ENCODE data around the gene WDR36. TPM values are rescaled to one million over a fixed set of nuclear protein-coding genes. Genes with fewer than 3 reads are reported as not detected.
A peak's percentile ranks its signal among the peaks of the same experiment; 100 is the strongest.

The WDR36 gene
- polyA plus RNA-seq, 1 of the 3 experiments (the other 2 are of a cell fraction) = 6.7 TPM

DNA sequence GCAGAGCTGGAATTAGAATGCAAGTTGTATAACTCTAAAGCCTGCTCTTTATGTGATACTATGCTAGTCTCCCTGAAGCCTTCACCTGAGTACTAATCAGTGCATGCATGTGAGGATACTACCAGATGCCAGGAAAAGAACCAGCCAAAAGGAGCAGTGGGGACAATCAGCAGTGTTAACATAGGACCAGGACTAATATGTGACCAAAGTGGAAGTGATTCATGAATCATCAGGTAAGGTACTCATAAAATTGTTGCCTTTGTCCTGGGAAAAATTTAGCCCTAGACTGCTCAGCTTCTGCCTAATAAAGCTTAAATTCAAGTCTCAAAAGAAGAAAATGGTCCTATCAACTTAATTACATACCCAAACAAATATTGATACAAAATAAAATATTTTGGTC, 34.1 kb upstream of the WDR36 start (continued):
- TF ChIP-seq, protein P1, sequence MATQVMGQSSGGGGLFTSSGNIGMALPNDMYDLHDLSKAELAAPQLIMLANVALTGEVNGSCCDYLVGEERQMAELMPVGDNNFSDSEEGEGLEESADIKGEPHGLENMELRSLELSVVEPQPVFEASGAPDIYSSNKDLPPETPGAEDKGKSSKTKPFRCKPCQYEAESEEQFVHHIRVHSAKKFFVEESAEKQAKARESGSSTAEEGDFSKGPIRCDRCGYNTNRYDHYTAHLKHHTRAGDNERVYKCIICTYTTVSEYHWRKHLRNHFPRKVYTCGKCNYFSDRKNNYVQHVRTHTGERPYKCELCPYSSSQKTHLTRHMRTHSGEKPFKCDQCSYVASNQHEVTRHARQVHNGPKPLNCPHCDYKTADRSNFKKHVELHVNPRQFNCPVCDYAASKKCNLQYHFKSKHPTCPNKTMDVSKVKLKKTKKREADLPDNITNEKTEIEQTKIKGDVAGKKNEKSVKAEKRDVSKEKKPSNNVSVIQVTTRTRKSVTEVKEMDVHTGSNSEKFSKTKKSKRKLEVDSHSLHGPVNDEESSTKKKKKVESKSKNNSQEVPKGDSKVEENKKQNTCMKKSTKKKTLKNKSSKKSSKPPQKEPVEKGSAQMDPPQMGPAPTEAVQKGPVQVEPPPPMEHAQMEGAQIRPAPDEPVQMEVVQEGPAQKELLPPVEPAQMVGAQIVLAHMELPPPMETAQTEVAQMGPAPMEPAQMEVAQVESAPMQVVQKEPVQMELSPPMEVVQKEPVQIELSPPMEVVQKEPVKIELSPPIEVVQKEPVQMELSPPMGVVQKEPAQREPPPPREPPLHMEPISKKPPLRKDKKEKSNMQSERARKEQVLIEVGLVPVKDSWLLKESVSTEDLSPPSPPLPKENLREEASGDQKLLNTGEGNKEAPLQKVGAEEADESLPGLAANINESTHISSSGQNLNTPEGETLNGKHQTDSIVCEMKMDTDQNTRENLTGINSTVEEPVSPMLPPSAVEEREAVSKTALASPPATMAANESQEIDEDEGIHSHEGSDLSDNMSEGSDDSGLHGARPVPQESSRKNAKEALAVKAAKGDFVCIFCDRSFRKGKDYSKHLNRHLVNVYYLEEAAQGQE (IDR thresholded peaks at IDR 0.05; ENCODE audit: low read depth, low read length) = no peak
- TF ChIP-seq MEF2A (IDR thresholded peaks at IDR 0.05; ENCODE audit: borderline replicate concordance, low read depth) = no peak
- TF ChIP-seq SIN3A (IDR thresholded peaks at IDR 0.05; ENCODE audit: borderline replicate concordance, low read depth, low read length) = no peak
- TF ChIP-seq RFX5 (IDR thresholded peaks at IDR 0.05; ENCODE audit: low read length) = no peak

DNA sequence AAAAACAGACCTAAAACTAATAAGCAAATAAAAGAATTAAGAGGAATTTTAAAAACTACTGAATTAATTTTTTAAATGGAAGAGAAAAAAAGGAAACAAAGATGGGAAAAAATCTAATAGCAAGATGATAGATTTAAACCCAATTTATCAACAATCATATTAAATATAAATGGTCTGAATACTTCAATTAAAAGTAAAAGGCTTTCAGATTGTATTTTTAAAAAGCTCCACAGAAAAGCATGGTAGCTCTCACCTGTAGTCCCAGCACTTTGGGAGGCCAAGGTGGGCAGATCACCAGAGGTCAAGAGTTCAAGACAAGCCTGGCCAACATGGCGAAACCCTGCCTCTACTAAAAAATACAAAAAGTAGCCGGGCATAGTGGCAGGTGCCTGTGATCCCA, 32.0 kb upstream of the WDR36 start:
- WGBS (ENCODE audit: low lambda C conversion rate) = 91% methylated on average over 2 of the region's 2 CpGs
- H3K4me3 ChIP-seq (ENCODE audit: low read depth in 2 of 2, low read length in 1 of 2) = no peak overlapping the region
- no peaks in the 10 kb centered on the region for H3K27me3 ChIP-seq (ENCODE audit: insufficient read depth)
- no peak overlapping the region for H2AFZ ChIP-seq (ENCODE audit: low read depth)
- H3F3A ChIP-seq (replicated peaks; ENCODE audit: insufficient read depth) = peaks cover 10% of the 10 kb centered on the region
- no peak for DNase-seq
- CTCF ChIA-PET = no interaction called here
- TF ChIP-seq MEF2A (IDR thresholded peaks at IDR 0.05; ENCODE audit: borderline replicate concordance, low read depth) = no peak
- TF ChIP-seq, protein P2, sequence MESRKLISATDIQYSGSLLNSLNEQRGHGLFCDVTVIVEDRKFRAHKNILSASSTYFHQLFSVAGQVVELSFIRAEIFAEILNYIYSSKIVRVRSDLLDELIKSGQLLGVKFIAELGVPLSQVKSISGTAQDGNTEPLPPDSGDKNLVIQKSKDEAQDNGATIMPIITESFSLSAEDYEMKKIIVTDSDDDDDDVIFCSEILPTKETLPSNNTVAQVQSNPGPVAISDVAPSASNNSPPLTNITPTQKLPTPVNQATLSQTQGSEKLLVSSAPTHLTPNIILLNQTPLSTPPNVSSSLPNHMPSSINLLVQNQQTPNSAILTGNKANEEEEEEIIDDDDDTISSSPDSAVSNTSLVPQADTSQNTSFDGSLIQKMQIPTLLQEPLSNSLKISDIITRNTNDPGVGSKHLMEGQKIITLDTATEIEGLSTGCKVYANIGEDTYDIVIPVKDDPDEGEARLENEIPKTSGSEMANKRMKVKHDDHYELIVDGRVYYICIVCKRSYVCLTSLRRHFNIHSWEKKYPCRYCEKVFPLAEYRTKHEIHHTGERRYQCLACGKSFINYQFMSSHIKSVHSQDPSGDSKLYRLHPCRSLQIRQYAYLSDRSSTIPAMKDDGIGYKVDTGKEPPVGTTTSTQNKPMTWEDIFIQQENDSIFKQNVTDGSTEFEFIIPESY (IDR thresholded peaks at IDR 0.05; ENCODE audit: borderline replicate concordance, low read depth) = no peak
- TF ChIP-seq, protein P3, sequence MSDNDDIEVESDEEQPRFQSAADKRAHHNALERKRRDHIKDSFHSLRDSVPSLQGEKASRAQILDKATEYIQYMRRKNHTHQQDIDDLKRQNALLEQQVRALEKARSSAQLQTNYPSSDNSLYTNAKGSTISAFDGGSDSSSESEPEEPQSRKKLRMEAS (IDR thresholded peaks at IDR 0.05; ENCODE audit: low read depth) = no peak
- no peak for TF ChIP-seq JUND (IDR thresholded peaks at IDR 0.05)
- POLR2A ChIA-PET = no interaction called here
- peaks cover 3% of the 10 kb centered on the region; the same call in 1 of the 2 replicates for H3K9me3 ChIP-seq
- no peak overlapping the region for H3K27ac ChIP-seq (ENCODE audit: low read depth in 2 of 2, low read length in 1 of 2)
- H3K4me1 ChIP-seq (ENCODE audit: control insufficient read depth in 1 of 2, insufficient read depth in 2 of 2, low read depth in 1 of 2, low read length in 1 of 2) = no peaks in the 10 kb centered on the region; a peak in 1 of 4 replicates
- H3K9ac ChIP-seq = no peak overlapping the region
- H3K79me2 ChIP-seq (ENCODE audit: insufficient read depth) = no peaks in the 10 kb centered on the region; the same call in 1 of the 2 replicates
- H3K9me2 ChIP-seq = no peaks in the 10 kb centered on the region
- H3K36me3 ChIP-seq (replicated peaks in 1 of 2; ENCODE audit: control insufficient read depth in 1 of 2, insufficient read depth in 2 of 2, low read length in 1 of 2) = no peaks in the 10 kb centered on the region
- no peak overlapping the region for H3K4me2 ChIP-seq
- H4K20me1 ChIP-seq (ENCODE audit: insufficient read depth) = no peaks in the 10 kb centered on the region

DNA sequence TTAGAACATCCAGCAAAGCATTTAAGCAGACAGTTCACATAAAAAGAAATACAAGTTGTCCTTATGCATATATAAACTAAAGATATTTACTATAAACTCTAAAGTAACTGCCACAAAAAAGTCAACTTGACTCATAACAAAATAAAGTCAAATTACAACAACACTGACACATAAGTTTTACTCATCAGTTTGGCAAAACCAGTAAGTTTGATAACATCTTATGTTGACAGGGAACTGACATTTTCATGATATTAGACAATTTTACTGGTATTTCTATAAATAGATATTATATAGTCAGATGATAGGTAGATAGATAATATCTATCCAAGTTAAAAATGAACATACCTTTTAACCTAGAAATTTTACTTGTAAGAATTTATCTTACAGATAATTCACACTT, 30.5 kb upstream of the WDR36 start:
- POLR2A ChIA-PET = no interaction called here
- Histone ChIP-seq H3K27ac (ENCODE audit: low read depth in 2 of 2, low read length in 1 of 2) (peak overlapping the region in 1 of 2 experiments; percentile 38; a peak in 2 of 4 replicates), H3K4me2 (peak overlapping the region; percentile 28; the same call in 1 of the 2 replicates)
- TF ChIP-seq, protein P4, sequence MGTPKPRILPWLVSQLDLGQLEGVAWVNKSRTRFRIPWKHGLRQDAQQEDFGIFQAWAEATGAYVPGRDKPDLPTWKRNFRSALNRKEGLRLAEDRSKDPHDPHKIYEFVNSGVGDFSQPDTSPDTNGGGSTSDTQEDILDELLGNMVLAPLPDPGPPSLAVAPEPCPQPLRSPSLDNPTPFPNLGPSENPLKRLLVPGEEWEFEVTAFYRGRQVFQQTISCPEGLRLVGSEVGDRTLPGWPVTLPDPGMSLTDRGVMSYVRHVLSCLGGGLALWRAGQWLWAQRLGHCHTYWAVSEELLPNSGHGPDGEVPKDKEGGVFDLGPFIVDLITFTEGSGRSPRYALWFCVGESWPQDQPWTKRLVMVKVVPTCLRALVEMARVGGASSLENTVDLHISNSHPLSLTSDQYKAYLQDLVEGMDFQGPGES (IDR thresholded peaks at IDR 0.05; ENCODE audit: low read depth, low read length) = no peak
- TF ChIP-seq TEAD4 (IDR thresholded peaks at IDR 0.05; ENCODE audit: borderline replicate concordance, insufficient read depth) (peak; percentile 58; the same call in 1 of the 2 replicates), FOXM1 (IDR thresholded peaks at IDR 0.05; ENCODE audit: low read depth) (no peak), GABPA (IDR thresholded peaks at IDR 0.05; ENCODE audit: low read depth) (no peak), NFIC (IDR thresholded peaks at IDR 0.05; ENCODE audit: borderline replicate concordance) (peak; percentile 78), TCF12 (IDR thresholded peaks at IDR 0.05) (peak; percentile 88), FOSL2 (IDR thresholded peaks at IDR 0.05; ENCODE audit: borderline replicate concordance, low read depth) (peak; percentile 53; the same call in 1 of the 2 replicates), MEF2A (IDR thresholded peaks at IDR 0.05; ENCODE audit: borderline replicate concordance, low read depth) (peak; percentile 91)
- TF ChIP-seq, protein P5, sequence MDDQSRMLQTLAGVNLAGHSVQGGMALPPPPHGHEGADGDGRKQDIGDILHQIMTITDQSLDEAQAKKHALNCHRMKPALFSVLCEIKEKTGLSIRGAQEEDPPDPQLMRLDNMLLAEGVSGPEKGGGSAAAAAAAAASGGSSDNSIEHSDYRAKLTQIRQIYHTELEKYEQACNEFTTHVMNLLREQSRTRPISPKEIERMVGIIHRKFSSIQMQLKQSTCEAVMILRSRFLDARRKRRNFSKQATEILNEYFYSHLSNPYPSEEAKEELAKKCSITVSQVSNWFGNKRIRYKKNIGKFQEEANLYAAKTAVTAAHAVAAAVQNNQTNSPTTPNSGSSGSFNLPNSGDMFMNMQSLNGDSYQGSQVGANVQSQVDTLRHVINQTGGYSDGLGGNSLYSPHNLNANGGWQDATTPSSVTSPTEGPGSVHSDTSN (IDR thresholded peaks at IDR 0.05) = peak; percentile 85
- TF ChIP-seq, protein P2 (IDR thresholded peaks at IDR 0.05; ENCODE audit: borderline replicate concordance, low read depth) = peak; percentile 20; the same call in 1 of the 2 replicates

More for the DNA sequence above, 30.5 kb upstream of the WDR36 start:
- Histone ChIP-seq H3F3A (replicated peaks; ENCODE audit: insufficient read depth) (peaks cover 10% of the 10 kb centered on the region), H3K9me3 (peaks cover 3% of the 10 kb centered on the region; the same call in 1 of the 2 replicates), H3K9ac (0 out of 2 replicates have a peak overlapping the region, but pooled peaks have one; percentile 14), H4K20me1 (ENCODE audit: insufficient read depth) (no peaks in the 10 kb centered on the region), H3K79me2 (ENCODE audit: insufficient read depth) (no peaks in the 10 kb centered on the region; the same call in 1 of the 2 replicates), H3K27me3 (ENCODE audit: insufficient read depth) (no peaks in the 10 kb centered on the region), H3K36me3 (replicated peaks in 1 of 2; ENCODE audit: control insufficient read depth in 1 of 2, insufficient read depth in 2 of 2, low read length in 1 of 2) (no peaks in the 10 kb centered on the region), H3K4me3 (ENCODE audit: low read depth in 2 of 2, low read length in 1 of 2) (no peak overlapping the region), H3K9me2 (no peaks in the 10 kb centered on the region), H2AFZ (ENCODE audit: low read depth) (no peak overlapping the region), H3K4me1 (ENCODE audit: control insufficient read depth in 1 of 2, insufficient read depth in 2 of 2, low read depth in 1 of 2, low read length in 1 of 2) (peaks cover 0 to 2% of the 10 kb centered on the region in 2 experiments; a peak in 2 of 4 replicates)
- CTCF ChIA-PET = no interaction called here
- DNase-seq = no peak

Measured in SK-N-SH (cell line).